ENCODE measurements around the gene TNS1. TPM values are rescaled to one million over a fixed set of nuclear protein-coding genes. Genes with fewer than 3 reads are reported as not detected.

The TNS1 gene
- total and polyA plus RNA-seq, 8 donors: 38.5 to 166 (median 102) TPM

- ATAC-seq (no peak), DNase-seq (peak in 2 of 6 donors; percentile 1 to 3), FAIRE-seq (no peak)
- Histone ChIP-seq H3K36me3 (no peaks in the 10 kb centered on the region), H3K27me3 (no peaks in the 10 kb centered on the region), H3K9me3 (no peaks in the 10 kb centered on the region), H3K27ac (no peak overlapping the region), H3K4me3 (no peak overlapping the region), H3K4me1 (peaks cover 11 to 21% (median 14%) of the 10 kb centered on the region in 3 donors)
- 65% methylated on average over 8 of the region's 8 CpGs for WGBS, 2 donors
- intact Hi-C loops (cut with DNase I): no loop called here
- TF ChIP-seq, protein P1, sequence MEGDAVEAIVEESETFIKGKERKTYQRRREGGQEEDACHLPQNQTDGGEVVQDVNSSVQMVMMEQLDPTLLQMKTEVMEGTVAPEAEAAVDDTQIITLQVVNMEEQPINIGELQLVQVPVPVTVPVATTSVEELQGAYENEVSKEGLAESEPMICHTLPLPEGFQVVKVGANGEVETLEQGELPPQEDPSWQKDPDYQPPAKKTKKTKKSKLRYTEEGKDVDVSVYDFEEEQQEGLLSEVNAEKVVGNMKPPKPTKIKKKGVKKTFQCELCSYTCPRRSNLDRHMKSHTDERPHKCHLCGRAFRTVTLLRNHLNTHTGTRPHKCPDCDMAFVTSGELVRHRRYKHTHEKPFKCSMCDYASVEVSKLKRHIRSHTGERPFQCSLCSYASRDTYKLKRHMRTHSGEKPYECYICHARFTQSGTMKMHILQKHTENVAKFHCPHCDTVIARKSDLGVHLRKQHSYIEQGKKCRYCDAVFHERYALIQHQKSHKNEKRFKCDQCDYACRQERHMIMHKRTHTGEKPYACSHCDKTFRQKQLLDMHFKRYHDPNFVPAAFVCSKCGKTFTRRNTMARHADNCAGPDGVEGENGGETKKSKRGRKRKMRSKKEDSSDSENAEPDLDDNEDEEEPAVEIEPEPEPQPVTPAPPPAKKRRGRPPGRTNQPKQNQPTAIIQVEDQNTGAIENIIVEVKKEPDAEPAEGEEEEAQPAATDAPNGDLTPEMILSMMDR (IDR thresholded peaks at IDR 0.05): no peak
These were observed 57.9 kb downstream of the TNS1 start for GRCh38 chr2:217944923-217945322.

DNA sequence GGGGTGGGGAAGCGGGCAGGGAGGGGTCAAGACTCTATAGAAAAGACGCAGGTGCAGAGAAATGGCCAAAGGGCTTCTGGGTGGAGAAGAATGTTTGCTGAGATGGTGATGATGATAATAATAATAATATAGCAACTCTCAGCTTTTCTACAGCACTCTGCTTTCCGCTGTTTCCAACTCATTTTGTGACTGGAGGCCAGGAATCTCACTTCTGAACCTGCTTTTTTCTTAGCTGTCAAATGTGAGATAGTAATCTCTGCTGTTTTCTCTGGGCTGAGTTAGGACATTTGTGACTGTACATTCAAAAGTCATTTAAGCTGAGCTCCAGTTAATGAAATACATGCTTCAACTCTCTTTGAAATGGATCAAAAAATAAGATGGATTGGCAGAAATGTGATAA lies 58.4 kb downstream of the TNS1 start:
- ATAC-seq: no peak
- peaks cover 14 to 24% (median 17%) of the 10 kb centered on the region in 3 donors for H3K4me1 ChIP-seq
- peak; percentile 9 for FAIRE-seq

DNA sequence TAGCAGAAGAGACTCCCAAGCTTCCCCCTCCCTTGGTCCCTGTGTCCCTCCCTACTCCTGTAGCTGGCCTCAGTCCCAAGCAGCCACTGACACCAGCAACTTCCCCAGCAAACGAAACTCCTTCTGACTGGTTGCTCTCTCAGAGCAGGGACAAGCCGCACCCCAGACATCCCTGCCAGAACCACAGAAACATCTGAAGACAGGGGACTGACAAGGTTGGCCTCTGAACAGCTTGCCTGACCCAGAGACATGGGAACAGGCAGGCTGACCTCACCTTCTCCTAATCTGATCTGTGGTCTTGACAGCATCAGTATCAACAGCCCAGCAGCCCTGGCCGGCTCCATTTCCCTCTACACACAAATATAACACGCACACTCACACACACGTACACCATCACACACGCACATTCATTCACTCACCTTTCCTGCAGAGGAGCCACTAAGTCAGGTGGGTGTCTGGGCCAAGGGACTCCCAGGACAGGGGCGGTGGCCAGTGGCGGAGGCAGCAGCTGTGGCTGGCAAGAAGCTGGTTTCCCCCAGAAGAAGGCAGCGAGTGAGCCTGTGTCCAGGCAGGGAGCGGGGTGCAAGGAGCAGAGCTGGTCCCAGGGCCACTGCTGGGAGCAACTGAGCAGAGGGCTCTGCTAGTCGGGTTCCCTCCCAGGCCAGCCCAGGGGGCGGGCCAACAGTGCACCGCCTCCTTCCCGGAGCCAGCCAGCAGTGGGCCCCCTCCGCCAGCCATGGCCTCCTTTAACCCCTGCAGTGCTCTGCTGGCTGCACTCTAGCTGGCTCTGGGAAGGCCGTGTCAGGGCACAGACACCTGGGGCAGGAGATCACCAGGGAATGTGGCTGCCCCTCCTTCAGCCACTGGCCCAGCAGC lies 59.1 kb downstream of the TNS1 start:
- Histone ChIP-seq H3K9me3 (no peaks in the 10 kb centered on the region), H3K36me3 (no peaks in the 10 kb centered on the region), H3K4me1 (peaks cover 15 to 26% (median 19%) of the 10 kb centered on the region in 3 donors), H3K27ac (peak overlapping the region; percentile 48 to 79 (median 58)), H3K27me3 (no peaks in the 10 kb centered on the region), H3K4me3 (peak overlapping the region; percentile 18 to 44 (median 38))
- DNase-seq (peak; percentile 74 to 91 (median 82)), ATAC-seq (peak; percentile 79 to 92 (median 89)), FAIRE-seq (no peak)
- TF ChIP-seq, protein P1 (IDR thresholded peaks at IDR 0.05): no peak
- intact Hi-C loops (cut with DNase I): no loop called here
- 11 to 15% methylated on average over 16 of the region's 16 CpGs for WGBS, 2 donors

More for the DNA sequence above, 58.4 kb downstream of the TNS1 start:
- no peak for DNase-seq
- TF ChIP-seq, protein P1 (IDR thresholded peaks at IDR 0.05): no peak
- no peaks in the 10 kb centered on the region for H3K36me3 ChIP-seq
- peak overlapping the region; percentile 48 to 79 (median 58) for H3K27ac ChIP-seq
- 49 to 55% methylated on average over 3 of the region's 3 CpGs for WGBS, 2 donors
- H3K27me3 ChIP-seq: no peaks in the 10 kb centered on the region
- no peaks in the 10 kb centered on the region for H3K9me3 ChIP-seq
- intact Hi-C loops (cut with DNase I): no loop called here
- peak overlapping the region in 2 of 4 donors; percentile 41 to 44 for H3K4me3 ChIP-seq

DNA sequence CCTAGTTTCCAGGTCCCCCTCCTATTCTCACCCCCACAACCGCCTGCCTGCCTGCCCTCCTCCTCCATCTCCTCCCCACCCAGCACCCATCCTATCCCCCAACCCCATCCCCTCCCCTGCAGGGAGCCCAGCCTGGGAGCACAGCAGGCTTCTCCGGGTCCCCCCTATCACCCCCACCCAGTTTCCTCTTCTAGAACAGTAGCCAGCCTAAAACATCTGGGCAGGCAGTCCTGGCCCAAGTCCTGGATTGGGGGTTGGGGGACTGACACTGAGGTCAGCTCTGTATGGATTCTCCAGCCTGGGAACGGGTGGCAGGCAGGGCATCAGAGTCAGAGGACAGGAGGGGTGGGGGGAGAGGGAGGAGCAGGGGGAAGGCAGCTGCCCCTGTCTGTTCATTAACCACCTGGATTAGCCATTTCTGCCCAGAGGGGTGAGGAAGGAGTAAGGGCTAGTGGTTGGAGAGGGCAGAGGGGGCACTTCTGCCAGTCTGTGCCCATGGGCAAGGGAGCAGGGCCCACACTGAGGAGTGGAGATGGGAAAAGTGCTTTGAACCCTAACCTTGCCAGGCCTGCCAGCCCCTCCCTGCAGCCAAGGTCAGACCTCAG lies 60.0 kb downstream of the TNS1 start:
- FAIRE-seq (no peak), ATAC-seq (peak; percentile 38 to 51 (median 42)), DNase-seq (peak in 4 of 6 donors; percentile 41 to 52 (median 45))
- no peaks in the 10 kb centered on the region for H3K27me3 ChIP-seq
- peaks cover 24 to 34% (median 27%) of the 10 kb centered on the region in 3 donors for H3K4me1 ChIP-seq
- peak overlapping the region; percentile 18 to 44 (median 38) for H3K4me3 ChIP-seq
- peak overlapping the region; percentile 48 to 79 (median 58) for H3K27ac ChIP-seq
- WGBS, 2 donors: 34 to 36% methylated on average over 3 of the region's 3 CpGs
- intact Hi-C loops (cut with DNase I): no loop called here
- TF ChIP-seq, protein P1 (IDR thresholded peaks at IDR 0.05): no peak
- no peaks in the 10 kb centered on the region for H3K36me3 ChIP-seq
- no peaks in the 10 kb centered on the region for H3K9me3 ChIP-seq

All from pancreas (tissue), 10 donors.